NCI-H187 treated with DMSO at 0.1 percent for 48 hours (cell line): ENCODE measurements around the gene ACTR1A.
A peak's percentile ranks its signal among the peaks of the same experiment; 100 is the strongest.

Experiments used
- DNase-seq: peaks from one replicate; lab custom pipeline; 2025; lab: John Stamatoyannopoulos, UW

The ACTR1A gene

GRCh38 chr10:102485093-102485784 lies 17.3 kb downstream of the ACTR1A start:
- DNase-seq: no peak

- no peak for DNase-seq
Measured at GRCh38 chr10:102484021-102484420, 18.5 kb downstream of the ACTR1A start.

DNA sequence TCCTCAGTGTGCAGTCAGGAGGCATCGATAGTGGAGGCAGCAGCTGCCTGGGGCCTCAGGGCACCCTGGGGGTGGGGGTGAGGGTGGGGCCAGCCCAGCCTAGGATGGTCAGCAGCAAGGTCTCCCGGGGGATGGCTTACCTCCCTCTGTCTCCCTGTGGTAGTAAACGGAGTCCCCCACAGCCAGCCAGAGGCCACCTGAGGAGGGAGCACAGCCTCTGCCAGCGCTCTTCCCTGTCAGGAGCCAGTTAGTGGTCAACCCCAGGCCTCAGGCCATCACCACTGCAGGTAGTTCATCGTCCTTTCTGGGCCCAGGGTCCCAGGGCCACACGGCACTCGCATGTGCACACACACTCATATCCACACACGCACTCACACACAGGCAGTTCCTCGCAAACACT lies 22.1 kb downstream of the ACTR1A start:
- no peak for DNase-seq

- no peak for DNase-seq
Measured at GRCh38 chr10:102479651-102480050, 22.9 kb downstream of the ACTR1A start.

- DNase-seq: peak; percentile 35
Measured at GRCh38 chr10:102476466-102477141, 25.9 kb downstream of the ACTR1A start.

GRCh38 chr10:102475451-102476040 lies 27.0 kb downstream of the ACTR1A start:
- no peak for DNase-seq

GRCh38 chr10:102473445-102474331 lies 28.8 kb downstream of the ACTR1A start:
- no peak for DNase-seq

DNA sequence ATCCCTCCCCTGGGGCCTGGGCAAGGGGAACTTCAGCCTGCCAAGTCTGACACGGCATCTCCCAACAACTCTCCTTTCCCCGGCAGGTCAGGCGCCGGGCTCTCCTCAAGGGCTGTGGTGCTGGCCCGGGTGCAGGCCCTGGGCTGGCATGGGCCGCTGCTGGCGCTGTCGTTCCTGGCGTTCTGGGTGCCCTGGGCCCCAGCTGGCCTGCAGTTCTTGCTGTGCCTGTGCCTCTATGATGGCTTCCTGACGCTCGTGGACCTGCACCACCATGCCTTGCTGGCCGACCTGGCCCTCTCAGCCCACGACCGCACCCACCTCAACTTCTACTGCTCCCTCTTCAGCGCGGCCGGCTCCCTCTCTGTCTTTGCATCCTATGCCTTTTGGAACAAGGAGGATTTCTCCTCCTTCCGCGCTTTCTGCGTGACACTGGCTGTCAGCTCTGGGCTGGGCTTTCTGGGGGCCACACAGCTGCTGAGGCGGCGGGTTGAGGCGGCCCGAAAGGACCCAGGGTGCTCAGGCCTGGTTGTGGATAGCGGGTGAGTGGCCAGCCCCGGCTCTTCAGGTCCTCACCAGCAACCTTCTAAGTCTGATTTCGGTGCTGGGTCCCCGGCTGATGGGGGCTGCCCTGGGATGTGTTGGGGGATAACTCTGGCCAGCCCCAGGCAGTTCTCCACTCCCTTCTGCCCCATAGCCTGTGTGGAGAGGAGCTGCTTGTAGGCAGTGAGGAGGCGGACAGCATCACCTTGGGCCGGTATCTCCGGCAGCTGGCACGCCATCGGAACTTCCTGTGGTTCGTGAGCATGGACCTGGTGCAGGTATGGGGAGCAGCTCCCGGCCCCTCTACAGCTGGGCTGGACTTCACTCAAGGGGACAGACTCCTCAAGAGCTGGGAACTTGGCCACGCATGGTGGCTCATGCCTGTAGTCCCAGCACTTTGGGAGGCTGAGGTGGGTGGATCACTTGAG lies 31.6 kb downstream of the ACTR1A start:
- DNase-seq: no peak

- DNase-seq: no peak
Measured at GRCh38 chr10:102468683-102469082, 33.8 kb downstream of the ACTR1A start.

DNA sequence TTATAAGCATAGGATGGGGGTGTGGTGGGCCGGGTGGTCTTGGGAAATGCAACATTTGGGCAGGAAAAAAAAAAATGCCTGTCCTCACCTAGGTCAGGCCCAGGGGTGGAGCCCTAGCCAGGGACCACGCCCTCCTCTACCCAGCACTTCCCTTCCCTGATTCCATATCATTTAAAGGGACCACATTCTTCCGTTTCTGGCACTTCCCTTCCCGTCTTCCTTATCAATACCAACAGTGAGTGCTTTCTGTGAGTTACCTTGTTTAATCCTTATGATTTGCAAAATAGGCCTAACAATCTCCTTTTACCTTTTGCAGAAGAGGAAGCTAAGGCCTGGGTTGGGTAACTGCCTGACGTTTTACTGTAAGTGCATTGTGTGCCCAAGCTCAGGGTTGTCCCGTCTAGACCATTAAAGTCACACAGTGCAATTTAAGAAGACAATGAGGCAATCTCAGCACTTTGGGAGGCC lies 34.5 kb downstream of the ACTR1A start:
- no peak for DNase-seq

DNA sequence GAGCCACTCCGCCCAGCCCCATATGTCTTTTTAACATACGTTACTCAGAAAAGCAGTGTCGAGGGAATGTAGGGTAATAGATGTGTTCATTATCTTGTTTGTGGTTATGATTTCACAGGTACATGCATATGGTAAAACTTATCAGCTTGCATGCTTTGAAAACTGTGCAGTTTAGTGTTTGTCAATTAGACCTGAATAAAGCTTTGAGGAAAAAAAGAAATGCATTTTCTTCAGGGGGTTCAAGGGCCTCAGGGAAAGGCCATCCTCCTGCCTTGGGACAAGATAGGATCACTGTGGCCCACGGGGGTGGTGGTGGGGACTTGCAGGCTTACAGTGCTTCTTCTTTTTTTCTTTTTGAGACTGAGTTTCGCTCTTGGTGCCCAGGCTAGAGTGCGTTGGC lies 35.2 kb downstream of the ACTR1A start:
- no peak for DNase-seq

- no peak for DNase-seq
Measured at GRCh38 chr10:102465466-102465865, 37.0 kb downstream of the ACTR1A start.

- DNase-seq: no peak
Measured at GRCh38 chr10:102463983-102464382, 38.5 kb downstream of the ACTR1A start.

DNA sequence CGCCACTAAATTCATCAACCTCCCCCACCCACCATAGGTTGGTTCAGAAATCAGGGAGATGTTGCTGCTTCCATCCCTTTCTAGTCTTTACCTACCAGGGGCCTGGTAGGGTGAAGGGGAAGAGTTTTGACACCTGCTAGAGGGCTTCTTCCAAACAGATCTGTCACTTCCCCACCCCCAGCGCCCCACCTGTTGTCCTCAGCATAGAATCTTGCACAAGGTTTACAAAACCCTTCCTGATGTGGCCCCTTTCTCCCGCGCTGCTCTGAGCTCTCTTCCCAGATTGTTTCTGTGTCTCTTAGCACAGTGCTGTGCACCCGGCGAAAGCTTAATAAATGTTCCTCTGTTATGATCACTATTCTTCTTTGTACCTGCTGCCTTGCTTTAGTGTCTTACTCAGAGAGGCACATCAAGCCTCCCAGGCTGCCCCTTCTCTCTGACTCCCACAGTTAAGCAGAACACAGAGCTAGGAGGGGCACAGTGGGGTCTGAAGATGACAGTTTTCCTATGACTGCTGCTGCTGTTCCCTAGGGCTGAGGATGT lies 39.9 kb downstream of the ACTR1A start:
- no peak for DNase-seq

GRCh38 chr10:102461187-102462054 lies 41.1 kb downstream of the ACTR1A start:
- peak; percentile 34 for DNase-seq

DNA sequence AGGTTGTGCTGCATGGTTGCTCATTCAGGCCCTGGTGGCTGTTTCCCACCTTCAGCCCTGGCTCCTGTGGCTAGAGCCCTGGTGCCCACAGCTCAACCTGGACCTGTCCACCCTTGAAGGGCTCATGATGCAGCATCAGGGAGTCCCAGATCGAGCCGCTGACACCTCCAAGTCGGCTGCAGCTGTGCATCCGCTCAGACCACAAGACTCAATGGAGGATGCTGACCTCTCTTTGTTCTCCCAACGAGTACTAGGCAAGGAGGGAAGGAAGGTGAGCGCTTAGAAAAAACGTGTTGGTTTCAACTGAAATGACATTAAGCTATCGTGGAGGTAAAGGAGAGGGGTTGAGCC lies 41.7 kb downstream of the ACTR1A start:
- no peak for DNase-seq

DNA sequence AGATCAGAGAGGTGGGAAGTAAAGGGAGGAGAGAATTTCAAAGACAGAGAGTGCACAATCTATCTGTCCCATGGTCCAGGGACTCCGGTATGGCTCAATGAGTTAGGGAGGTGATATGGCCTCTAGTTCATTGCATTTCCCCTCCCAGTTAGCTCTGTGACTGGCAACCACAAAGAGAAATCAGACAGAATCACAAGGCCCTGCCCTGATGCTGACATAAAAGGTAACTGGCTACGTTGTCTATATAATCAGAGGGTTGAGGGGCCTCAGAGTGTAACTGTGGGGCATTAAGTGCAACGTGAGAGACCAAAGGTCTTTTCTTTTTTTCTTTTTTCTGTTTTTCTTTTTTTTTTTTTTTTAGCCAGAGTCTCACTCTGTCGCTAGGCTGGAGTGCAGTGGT lies 43.9 kb downstream of the ACTR1A start:
- DNase-seq: no peak

DNA sequence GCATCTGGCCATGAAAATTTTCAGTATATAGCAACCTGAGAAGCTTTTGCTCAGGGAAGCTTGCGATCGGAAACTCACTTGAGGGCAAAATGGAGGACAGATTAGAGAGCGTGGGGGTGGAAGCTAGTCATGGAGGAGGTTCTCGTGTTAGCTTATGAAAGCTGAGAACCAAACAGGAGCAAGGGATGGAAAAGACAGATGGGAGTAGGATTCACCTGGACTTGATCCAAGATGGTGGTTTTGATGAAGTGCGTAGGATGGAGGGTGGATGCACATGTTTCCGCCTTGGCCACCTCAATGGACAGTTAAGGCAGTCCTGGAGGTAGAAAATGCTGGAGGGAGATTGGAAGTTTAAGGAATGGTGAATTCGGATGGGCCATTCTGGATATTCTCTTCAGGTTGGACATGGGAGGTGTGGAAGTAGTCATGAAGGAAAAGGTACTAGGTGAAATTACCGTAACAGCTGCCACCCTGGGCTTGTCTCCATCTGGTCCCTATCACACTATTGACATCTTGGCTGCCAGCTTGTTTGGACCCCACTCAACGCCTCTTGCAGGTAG lies 44.8 kb downstream of the ACTR1A start:
- no peak for DNase-seq

GRCh38 chr10:102455893-102456471 lies 46.5 kb downstream of the ACTR1A start:
- no peak for DNase-seq
